Right ventricle myocardium inferior (tissue), 1 donor: ENCODE results near the gene ACSL5. TPM values are rescaled to one million over a fixed set of nuclear protein-coding genes. Genes with fewer than 3 reads are reported as not detected.
"Not testable (repeated sequence)": the region's sequence is repeated elsewhere in the genome, so short reads cannot be mapped to it uniquely, and the experiment has no call there.

Source experiments
- ATAC-seq: fragments of 200-7000 bp; cut with Tn5 transposase; one replicate; pipeline ENCODE4 v1.9.1; 2020; ENCODE audit warnings: mild to moderate bottlenecking, moderate library complexity
- DNase-seq: peaks from one replicate; pipeline ENCODE4 v3.0.0; 2021; ENCODE audit errors: missing footprints
- intact Hi-C: fragments of 100-400 bp; cut with DNase I; formaldehyde crosslinking; loops from one replicate; pipeline ENCODE4 v1.11.0; 2022
- total RNA-seq: library from RNA; stranded (reverse); fragmentation: NEBNext Ultra II Directional; extraction: Animal tissue kit (Norgen Biotek cat#: 25700); gene quantifications from one replicate; pipeline ENCODE4 v1.2.1, GENCODE V29; 2021
- donor health status: DM: no; HTN: yes; CAD: no; lungs with severe emphysema.

The ACSL5 gene
- total RNA-seq, 1 donor from 2014 or later = 6.4 TPM

- ATAC-seq = no peak
- intact Hi-C loops = no loop called here
- no peak for DNase-seq
Observed at GRCh38 chr10:112441520-112441919, 67.6 kb downstream of the ACSL5 start.

GRCh38 chr10:112442063-112442462 is 68.1 kb downstream of the ACSL5 start:
- intact Hi-C loops = no loop called here
- ATAC-seq (no peak), DNase-seq (no peak)

- intact Hi-C loops = no loop called here
- no peak for ATAC-seq
- peak; percentile 63 for DNase-seq
Observed at GRCh38 chr10:112446055-112446854, 72.3 kb downstream of the ACSL5 start.

GRCh38 chr10:112446855-112447619 is 73.1 kb downstream of the ACSL5 start, which contains the start of the genes VTI1A and ZDHHC6:
TSS of gene VTI1A (plus strand) at chr10:112447215. CDS start at chr10:112447374, 159 bp downstream.
TSS of gene ZDHHC6 (minus strand) at chr10:112446914. CDS start at chr10:112445436, 1,478 bp downstream.
- intact Hi-C loops = no loop called here
- DNase-seq (peak; percentile 92), ATAC-seq (peak; percentile 97)

GRCh38 chr10:112447620-112447928 is 73.7 kb downstream of the ACSL5 start:
- intact Hi-C loops = no loop called here
- no peak for DNase-seq
- no peak for ATAC-seq

- no peak for DNase-seq
- ATAC-seq = no peak
- intact Hi-C loops = no loop called here
Observed at GRCh38 chr10:112448888-112449287, 75.0 kb downstream of the ACSL5 start.

- ATAC-seq (no peak), DNase-seq (no peak)
- intact Hi-C loops = no loop called here
Observed at GRCh38 chr10:112454910-112455779, 81.2 kb downstream of the ACSL5 start.

- no peak for ATAC-seq
- DNase-seq = no peak
- intact Hi-C loops = no loop called here
Observed at GRCh38 chr10:112456533-112456932, 82.6 kb downstream of the ACSL5 start.

- DNase-seq (no peak), ATAC-seq (no peak)
- intact Hi-C loops = no loop called here
Observed at GRCh38 chr10:112460366-112460765, 86.5 kb downstream of the ACSL5 start.

GRCh38 chr10:112461029-112461887 is 87.3 kb downstream of the ACSL5 start:
- DNase-seq = no peak
- no peak for ATAC-seq
- intact Hi-C loops = no loop called here

- ATAC-seq, DNase-seq, intact Hi-C loops: not testable (repeated sequence)
Observed at GRCh38 chr10:112464074-112464473, 90.2 kb downstream of the ACSL5 start.

- DNase-seq = no peak
- ATAC-seq = no peak
- intact Hi-C loops = no loop called here
Observed at GRCh38 chr10:112465299-112465883, 91.5 kb downstream of the ACSL5 start.

GRCh38 chr10:112466802-112467201 is 92.9 kb downstream of the ACSL5 start:
- ATAC-seq = no peak
- intact Hi-C loops = no loop called here

GRCh38 chr10:112467541-112468075 is 93.7 kb downstream of the ACSL5 start:
- DNase-seq (no peak), ATAC-seq (no peak)
- intact Hi-C loops = no loop called here

More at GRCh38 chr10:112466802-112467201, 92.9 kb downstream of the ACSL5 start:
- no peak for DNase-seq

GRCh38 chr10:112471878-112472487 is 98.1 kb downstream of the ACSL5 start:
- intact Hi-C loops = loop anchor here (5.0 kb wide), 1 partner anchor 915 kb away; no protein-coding TSS in a partner anchor
- DNase-seq (no peak), ATAC-seq (no peak)

GRCh38 chr10:112475575-112476218 is 101.8 kb downstream of the ACSL5 start:
- no peak for DNase-seq
- ATAC-seq = no peak
- intact Hi-C loops = no loop called here
